Neural crest cell (in vitro differentiated cells): ENCODE data around the gene SMG6. TPM values are rescaled to one million over a fixed set of nuclear protein-coding genes. Genes with fewer than 3 reads are reported as not detected.

ENCODE experiments used
- DNase-seq: peaks from one replicate; pipeline ENCODE4 v3.0.0; 2021; ENCODE audit warnings: low read depth, mixed read lengths, low spot score
- H3K27ac Mint-ChIP-seq: one replicate; pipeline ENCODE4 v1.8.0; 2021; ENCODE audit warnings: mild to moderate bottlenecking, mixed read lengths; ENCODE audit not compliant: unreplicated experiment
- H3K27me3 Mint-ChIP-seq: 2 replicates; pipeline ENCODE4 v1.8.0; 2021; ENCODE audit warnings: low read depth, mild to moderate bottlenecking, mixed read lengths
- H3K36me3 Mint-ChIP-seq: 2 replicates; pipeline ENCODE4 v1.8.0; 2021; ENCODE audit warnings: low read depth, mild to moderate bottlenecking, mixed read lengths
- H3K4me1 Mint-ChIP-seq: 2 replicates; pipeline ENCODE4 v1.8.0; 2021; ENCODE audit warnings: mixed read lengths
- H3K4me3 Mint-ChIP-seq: one replicate; pipeline ENCODE4 v1.8.0; 2021; ENCODE audit warnings: mild to moderate bottlenecking, mixed read lengths
- H3K9me3 Mint-ChIP-seq: 2 replicates; pipeline ENCODE4 v1.8.0; 2021; ENCODE audit warnings: mixed read lengths
- total RNA-seq: library from RNA; stranded (reverse); gene quantifications from 2 replicates; pipeline ENCODE4 v1.2.1, GENCODE V29; 2021
- TF ChIP-seq, protein P1 (sequence below): fragments of 200-600 bp; sonication (generic); conservative IDR thresholded peaks from 2 replicates; pipeline ENCODE4 v1.5.0; 2021; ENCODE audit warnings: antibody characterized with exemption, mild to moderate bottlenecking

The SMG6 gene
- total RNA-seq, 1 donor from 2014 or later: 57.2 TPM

DNA sequence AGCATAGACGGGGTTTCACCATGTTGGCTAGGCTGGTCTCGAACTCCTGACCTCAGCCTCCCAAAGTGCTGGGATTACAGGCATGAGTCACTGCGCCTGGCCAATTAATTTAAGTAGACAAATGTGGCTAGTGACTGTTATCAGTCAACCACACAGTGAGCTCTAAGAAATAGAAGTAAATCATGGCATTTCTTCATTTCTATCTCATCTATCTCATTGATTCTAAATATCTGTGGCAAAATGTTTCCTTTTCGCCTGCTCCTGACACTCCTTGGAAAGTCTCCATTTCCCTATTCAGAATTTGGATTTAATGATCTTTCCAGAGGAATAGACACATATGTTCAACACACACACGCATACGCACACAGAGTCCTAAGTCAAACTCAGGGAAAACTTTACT lies 167.3 kb downstream of the SMG6 start:
- no peak for DNase-seq
- Mint-ChIP-seq H3K27ac (peak overlapping the region; percentile 19), H3K4me1 (peaks cover 25% of the 10 kb centered on the region), H3K36me3 (no peaks in the 10 kb centered on the region), H3K9me3 (no peaks in the 10 kb centered on the region), H3K27me3 (no peaks in the 10 kb centered on the region), H3K4me3 (no peak overlapping the region)
- TF ChIP-seq, protein P1, sequence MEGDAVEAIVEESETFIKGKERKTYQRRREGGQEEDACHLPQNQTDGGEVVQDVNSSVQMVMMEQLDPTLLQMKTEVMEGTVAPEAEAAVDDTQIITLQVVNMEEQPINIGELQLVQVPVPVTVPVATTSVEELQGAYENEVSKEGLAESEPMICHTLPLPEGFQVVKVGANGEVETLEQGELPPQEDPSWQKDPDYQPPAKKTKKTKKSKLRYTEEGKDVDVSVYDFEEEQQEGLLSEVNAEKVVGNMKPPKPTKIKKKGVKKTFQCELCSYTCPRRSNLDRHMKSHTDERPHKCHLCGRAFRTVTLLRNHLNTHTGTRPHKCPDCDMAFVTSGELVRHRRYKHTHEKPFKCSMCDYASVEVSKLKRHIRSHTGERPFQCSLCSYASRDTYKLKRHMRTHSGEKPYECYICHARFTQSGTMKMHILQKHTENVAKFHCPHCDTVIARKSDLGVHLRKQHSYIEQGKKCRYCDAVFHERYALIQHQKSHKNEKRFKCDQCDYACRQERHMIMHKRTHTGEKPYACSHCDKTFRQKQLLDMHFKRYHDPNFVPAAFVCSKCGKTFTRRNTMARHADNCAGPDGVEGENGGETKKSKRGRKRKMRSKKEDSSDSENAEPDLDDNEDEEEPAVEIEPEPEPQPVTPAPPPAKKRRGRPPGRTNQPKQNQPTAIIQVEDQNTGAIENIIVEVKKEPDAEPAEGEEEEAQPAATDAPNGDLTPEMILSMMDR: no peak

DNA sequence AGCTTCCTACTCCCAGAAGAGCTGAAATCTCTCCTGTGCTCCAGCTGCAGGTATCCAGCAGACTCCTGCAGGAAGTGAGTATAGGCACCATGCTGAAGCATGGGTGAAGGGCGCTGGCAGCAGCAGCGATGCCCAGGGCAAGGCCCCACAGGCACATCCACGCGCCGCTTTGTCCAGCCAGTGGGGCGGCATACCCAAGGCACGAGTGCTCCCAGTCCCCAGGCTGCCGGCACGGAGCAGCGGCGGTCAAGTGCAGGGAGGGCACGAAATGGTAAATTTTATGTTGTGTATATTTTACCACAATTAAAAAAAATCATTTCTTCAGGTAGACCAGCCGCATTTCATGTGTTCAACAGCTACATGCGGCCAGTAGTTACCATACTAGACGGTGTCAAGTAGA lies 175.6 kb downstream of the SMG6 start:
- TF ChIP-seq, protein P1: no peak
- no peak for DNase-seq
- Mint-ChIP-seq H3K4me3 (no peak overlapping the region), H3K36me3 (peaks cover 6% of the 10 kb centered on the region), H3K27ac (no peak overlapping the region), H3K9me3 (no peaks in the 10 kb centered on the region), H3K27me3 (no peaks in the 10 kb centered on the region), H3K4me1 (peaks cover 13% of the 10 kb centered on the region)

DNA sequence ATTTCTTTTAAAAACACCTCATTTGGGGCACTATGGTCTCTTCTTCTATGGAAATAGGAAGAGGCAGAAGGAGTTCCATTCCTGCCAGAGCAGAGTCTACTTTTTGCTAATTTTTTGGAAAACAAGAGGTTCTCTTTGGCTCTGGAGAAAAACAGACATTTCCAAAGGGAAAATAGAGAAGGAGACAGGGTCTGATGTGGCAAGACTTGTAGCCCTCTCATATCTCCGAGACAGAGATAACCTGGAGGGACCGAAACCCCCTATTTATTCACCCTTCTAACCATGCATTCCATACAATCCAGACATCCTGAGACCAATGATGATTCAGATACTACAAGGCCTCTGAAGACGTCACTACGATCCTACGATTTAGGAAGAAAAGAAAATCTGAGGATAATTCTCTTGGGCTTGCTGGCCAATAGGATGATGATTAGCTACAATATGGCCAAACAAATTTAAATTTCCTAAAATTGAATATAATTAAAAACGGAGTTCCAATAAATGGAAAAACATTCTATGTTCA lies 178.5 kb downstream of the SMG6 start:
- Mint-ChIP-seq H3K36me3 (peaks cover 6% of the 10 kb centered on the region), H3K27me3 (no peaks in the 10 kb centered on the region), H3K4me1 (peaks cover 13% of the 10 kb centered on the region), H3K27ac (no peak overlapping the region), H3K9me3 (no peaks in the 10 kb centered on the region), H3K4me3 (no peak overlapping the region)
- no peak for DNase-seq
- TF ChIP-seq, protein P1: no peak

DNA sequence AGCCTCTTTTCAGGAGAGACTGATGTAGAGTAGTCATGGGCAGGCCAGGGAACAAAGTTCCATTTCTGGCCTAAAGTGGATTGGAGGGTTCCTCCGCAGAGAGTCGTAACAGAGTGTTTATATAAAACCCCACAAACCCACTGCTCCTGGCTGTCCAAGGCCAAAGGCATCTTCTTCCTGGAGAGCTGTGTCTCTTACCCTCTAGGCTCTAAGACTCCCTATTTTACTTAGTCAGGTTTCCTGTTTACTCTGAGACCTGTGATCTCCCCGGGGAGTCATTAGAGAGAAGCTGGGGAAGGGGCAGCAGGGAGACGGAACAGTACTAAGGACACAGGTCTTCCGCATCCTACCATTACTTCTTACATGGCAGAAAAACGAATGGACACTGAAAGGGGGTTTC lies 179.2 kb downstream of the SMG6 start:
- H3K27ac Mint-ChIP-seq: no peak overlapping the region

DNA sequence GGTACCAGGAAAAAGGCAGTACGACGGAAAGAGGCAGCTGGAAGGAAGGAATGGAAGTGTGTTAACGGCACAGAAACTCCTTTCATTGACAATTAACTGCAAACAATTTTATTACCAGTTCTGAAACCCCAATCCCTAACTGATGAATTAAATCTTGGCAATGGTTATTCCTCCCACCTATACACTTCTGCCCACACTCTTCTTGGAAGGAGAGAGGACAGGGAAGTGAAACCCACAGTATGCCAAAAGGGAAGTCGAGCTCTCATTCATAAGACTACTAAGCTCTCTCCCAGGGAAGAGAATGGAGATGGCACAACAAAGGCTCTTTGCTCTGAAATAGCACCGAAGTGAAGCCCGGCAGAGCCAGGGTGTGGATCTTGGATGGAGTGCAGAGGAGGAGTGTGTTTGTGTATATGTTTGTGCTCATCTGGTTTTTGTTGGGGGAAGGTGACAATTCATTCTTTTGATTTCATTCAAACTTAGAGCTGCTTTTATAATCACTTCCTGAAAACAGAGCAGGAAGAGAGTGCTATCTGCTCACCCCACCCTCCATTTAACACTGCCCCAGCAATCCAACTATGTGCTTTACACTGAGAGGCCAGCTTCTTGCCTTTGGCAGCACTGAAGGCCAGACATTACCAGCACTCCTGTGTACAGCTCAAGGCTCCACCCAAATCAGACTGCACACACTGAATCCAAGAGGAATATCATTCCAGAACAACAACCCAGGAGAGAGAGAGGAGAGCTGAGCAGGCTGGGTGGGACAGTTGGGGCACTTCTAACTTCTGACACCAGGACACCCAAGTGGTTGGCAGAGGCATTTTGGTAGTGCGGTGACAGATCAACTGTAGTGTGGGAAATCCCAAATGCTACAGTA lies 180.0 kb downstream of the SMG6 start:
- H3K27ac Mint-ChIP-seq: peak overlapping the region; percentile 19
- no peaks in the 10 kb centered on the region for H3K27me3 Mint-ChIP-seq
- TF ChIP-seq, protein P1: no peak
- peaks cover 13% of the 10 kb centered on the region for H3K4me1 Mint-ChIP-seq
- H3K4me3 Mint-ChIP-seq: no peak overlapping the region
- no peaks in the 10 kb centered on the region for H3K9me3 Mint-ChIP-seq
- no peak for DNase-seq
- H3K36me3 Mint-ChIP-seq: peaks cover 6% of the 10 kb centered on the region

More for the DNA sequence above, 179.2 kb downstream of the SMG6 start:
- Mint-ChIP-seq H3K9me3 (no peaks in the 10 kb centered on the region), H3K4me1 (peaks cover 13% of the 10 kb centered on the region), H3K4me3 (no peak overlapping the region), H3K27me3 (no peaks in the 10 kb centered on the region), H3K36me3 (peaks cover 6% of the 10 kb centered on the region)
- no peak for DNase-seq
- TF ChIP-seq, protein P1: no peak
